HG02943 (cell line): ENCODE measurements around the gene CAAP1.
"Not testable (repeated sequence)": the region's sequence is repeated elsewhere in the genome, so short reads cannot be mapped to it uniquely, and the experiment has no call there.

Source experiments
- ATAC-seq: cut with Tn5 transposase; IDR thresholded peaks from one replicate; pipeline ENCODE4 v1.9.1; 2021; ENCODE audit warnings: mild to moderate bottlenecking, low read depth, moderate library complexity; ENCODE audit not compliant: unreplicated experiment

CAAP1 gene, protein sequence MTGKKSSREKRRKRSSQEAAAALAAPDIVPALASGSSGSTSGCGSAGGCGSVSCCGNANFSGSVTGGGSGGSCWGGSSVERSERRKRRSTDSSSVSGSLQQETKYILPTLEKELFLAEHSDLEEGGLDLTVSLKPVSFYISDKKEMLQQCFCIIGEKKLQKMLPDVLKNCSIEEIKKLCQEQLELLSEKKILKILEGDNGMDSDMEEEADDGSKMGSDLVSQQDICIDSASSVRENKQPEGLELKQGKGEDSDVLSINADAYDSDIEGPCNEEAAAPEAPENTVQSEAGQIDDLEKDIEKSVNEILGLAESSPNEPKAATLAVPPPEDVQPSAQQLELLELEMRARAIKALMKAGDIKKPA

DNA sequence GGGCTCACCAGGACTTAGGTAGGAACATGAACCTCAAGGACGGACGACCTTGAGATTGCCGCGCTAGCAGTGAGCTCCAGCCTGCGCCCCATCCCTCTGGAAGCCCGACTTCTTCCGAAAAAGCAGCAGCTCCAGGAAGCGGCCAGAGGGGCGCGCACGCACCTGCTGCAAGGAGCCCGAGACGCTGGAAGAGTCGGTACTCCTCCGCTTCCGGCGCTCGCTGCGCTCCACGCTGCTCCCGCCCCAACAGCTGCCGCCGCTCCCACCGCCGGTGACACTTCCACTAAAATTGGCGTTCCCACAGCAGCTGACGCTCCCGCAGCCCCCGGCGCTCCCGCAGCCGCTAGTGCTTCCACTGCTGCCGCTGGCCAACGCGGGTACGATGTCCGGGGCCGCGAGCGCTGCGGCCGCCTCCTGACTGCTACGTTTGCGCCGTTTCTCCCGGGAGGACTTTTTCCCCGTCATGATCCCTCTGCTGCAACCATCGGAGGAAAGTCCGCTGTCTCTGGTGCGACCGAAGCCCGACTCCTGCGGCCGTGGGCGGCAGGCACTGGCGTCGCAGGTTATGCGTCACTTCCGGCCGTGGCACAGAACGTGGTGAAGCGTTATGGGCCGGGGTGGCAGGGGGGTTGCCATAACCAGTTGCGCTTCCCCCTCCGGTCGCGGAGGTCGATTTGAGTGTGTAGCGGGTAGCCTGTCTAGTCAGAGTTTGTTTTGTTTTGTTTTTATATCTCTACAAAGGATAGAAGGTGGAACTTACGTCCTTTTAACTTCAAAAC, at the start of gene CAAP1:
TSS of gene CAAP1 (minus strand) at position 552 of the 779 bp plus-strand sequence. CDS start at position 465, 87 bp downstream.
- ATAC-seq, result peak; percentile 95

DNA sequence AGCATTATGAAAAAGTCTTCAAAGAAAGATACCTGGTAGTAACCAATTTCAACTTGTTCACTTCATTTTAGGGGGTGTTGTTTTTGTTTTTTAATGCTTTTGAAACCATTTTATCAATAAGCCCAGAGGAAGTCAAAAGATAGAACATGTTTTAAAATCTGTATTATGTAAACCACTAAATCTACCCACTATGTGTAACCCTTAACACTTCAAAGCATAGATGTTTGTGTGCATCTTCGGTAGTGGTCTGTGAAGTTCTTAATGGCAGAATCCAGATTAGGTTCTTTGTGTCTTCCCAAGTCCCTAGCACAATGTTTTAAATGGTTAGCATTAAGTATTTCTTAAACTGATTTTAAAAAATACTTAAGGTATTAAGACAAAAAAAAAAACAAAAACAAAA, 48.2 kb upstream of the CAAP1 start:
- no peak for ATAC-seq

DNA sequence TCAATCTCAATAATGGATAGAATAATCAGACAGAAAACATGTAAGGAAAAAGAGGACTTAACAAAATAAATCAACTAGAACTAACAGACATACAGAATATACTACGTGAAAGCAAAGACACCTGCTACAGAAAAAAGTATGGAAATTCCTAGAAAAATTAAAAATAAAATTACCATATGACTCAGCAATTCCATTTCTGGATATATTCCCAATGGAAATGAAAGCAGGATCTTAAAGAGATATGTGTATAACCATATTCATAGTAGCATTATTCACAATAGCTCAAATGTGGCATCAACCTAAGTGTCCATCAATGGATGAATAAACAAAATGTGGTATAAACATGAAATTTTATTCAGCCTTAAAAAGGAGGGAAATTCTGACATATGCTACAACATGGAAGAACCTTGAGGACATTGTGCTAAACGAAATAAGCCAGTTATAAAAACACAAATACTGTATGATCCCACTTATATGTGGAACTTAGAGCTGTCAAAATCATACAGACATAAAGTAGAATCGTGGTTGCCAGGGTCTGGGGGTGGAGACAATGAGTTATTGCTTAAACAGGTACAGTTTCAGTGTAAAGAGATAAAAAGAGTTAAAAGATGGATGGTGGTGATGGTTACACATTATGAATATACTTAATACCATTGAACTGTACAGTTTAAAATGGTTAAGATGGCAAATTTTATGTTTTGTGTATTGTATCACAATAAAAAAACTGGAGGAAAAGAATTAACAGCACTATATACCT, 47.5 kb upstream of the CAAP1 start:
- ATAC-seq, result no peak

DNA sequence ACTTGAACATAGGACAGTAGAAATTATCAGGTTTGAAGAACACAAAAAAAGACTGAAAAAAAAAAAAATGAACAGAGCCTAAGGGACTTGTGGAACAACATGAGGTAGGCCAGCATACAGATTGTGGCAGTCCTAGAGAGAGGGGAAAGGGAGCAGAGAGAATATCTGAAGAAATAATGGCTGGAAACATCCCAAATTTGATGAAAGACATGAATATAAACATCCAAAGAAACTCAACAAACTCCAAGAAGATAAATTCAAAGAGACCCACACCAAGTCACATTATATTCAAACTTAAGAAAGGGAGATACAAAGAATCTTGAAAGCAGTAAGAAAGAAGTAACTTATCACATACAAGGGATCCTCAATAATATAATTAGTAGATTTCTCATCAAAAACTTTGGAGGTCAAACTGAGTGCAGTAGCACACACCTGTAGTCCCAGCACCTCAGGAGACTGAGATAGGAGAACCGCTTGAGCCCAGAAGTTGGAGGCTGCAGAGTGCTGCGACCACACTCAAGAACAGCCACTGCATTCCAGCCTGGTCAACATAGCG, 45.3 kb upstream of the CAAP1 start:
- ATAC-seq, result no peak

DNA sequence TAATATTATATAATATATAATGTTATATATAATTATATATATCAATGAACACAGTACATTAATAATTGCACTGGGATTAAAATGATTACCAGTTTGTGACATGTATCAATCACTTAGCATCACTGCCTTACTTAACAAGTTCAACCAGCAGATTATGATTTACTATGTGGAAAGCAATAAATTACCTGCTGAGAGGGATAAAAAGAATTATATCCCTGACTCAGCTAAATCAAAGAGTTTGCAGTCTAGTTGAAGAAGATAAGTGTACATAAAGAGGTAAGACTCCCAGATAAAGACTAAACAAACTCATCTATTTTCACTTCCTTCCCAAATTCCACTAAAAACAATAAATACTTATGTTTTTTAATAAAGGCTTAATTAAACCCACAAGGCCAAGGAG, 43.2 kb upstream of the CAAP1 start:
- ATAC-seq, result no peak

DNA sequence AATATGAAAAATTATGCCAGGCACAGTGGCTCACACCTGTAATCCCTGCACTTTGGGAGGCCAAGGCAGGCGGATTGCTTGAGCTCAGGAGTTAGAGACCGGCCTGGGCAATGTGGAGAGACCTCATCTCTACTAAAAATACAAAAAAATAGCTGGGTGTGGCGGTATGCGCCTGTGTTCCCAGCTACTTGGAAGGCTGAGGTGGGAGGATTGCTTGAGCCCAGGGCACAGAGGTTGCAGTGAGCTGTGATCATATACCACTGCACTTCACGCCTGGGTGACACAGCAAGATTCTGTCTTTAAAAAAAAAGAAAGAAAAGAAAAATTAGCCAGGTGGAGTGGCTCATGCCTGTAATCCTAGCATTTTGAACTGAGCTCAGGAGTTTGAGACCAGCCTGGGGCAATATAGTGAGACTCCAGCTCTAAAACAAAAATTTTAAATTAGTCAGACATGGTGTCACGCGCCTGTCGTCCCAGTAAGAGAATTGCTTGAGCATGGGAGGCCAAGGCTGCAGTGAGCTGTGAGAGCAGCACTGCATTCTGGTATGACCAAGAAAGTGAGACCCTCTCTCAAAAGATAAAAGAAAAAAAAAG, 36.4 kb upstream of the CAAP1 start:
- no peak for ATAC-seq

DNA sequence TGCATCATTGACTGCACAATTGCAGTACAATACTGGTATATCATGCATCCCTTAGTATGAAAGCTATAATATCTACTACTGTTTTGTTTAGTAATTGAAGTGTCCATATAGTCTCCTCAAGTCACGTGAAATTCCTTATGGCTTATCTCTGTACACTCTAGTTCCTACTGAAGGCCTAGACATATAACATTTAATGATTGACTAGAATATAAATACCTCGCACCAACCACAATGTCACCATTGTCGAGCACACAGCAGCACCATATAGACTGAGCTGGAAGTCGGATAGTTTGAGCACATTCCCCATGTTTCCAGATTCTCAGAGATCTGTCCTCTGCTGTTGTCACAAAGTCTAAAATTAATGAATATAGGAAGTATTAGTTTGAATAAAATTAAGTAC, 33.0 kb upstream of the CAAP1 start:
- no peak for ATAC-seq

DNA sequence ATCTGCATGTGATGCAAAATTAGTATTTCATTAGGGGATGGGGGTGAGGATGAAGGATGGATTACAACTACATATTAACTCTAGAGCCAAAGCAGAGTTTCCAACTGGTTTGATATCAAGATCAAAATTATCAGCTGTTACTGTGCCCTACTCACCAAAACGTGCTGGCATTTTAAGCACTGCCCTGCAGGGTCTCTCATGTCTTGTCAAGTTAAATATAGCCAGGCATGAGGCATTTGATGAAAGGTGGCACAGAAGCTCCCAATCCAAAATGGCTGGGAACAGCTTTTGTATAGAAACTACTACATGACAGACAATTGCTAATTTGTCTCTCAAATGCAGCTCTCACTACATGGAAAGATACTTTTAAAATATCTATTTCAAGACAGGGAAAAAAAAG, 27.1 kb upstream of the CAAP1 start:
- no peak for ATAC-seq

DNA sequence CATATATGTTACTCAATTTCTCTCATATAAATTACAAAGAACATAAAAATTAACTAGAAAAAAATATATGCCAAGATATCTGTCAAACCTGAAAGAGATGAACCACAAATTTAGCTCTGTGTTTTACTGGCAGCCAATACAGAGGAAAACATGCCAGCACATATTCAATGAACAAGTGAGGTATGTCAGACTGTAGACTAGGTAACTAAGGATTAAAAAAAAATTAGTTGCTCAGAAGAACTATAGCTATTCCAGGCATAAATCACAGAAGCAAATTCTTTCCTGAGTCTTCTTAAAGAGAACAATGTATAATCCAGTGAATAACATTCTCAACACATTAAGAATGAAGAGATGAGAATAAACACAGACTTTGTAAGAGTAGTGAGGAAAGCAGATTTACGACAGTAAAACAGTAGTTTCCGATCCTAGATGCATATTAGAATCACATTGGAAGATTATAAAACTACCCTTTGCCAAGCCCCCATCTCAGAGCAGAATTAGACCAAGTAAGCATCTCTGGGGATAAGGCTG, 20.6 kb upstream of the CAAP1 start:
- no peak for ATAC-seq

DNA sequence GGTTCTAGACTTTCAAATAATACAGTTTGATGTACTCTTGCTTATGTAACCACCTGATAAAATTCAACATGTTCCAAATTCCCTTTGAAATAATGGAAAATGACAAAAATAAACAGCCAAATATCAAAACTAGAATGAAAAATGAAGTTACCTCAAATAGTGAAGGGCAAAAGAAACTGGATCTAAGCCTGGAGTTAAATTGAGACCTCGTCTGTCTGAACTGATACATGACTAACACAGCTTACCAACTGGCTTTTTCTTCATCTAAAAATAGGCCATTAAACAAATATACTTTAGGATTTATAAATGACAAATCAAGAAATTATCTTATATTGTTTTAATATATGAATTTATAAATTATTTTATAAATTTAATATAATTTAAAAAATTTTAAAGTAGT, 12.1 kb upstream of the CAAP1 start:
- ATAC-seq, result no peak

DNA sequence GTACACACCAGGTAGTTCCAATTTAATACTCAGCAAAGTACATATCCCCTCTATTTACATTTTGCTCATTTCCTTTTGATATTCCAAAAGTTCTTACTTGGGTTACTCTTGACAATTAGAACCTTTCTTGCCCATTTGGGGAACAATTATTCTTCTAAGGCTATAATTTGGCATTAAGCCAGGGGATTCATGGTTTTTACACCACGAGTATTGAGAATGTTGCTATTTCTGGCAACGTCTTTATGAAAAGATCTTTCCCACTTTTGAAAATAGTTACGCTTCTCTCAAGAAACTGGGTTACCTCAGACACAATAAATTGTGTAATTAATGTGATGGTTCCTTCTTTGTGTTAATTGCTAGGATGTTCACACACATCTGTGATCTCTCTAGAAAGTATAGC, 11.5 kb upstream of the CAAP1 start:
- ATAC-seq, result no peak

DNA sequence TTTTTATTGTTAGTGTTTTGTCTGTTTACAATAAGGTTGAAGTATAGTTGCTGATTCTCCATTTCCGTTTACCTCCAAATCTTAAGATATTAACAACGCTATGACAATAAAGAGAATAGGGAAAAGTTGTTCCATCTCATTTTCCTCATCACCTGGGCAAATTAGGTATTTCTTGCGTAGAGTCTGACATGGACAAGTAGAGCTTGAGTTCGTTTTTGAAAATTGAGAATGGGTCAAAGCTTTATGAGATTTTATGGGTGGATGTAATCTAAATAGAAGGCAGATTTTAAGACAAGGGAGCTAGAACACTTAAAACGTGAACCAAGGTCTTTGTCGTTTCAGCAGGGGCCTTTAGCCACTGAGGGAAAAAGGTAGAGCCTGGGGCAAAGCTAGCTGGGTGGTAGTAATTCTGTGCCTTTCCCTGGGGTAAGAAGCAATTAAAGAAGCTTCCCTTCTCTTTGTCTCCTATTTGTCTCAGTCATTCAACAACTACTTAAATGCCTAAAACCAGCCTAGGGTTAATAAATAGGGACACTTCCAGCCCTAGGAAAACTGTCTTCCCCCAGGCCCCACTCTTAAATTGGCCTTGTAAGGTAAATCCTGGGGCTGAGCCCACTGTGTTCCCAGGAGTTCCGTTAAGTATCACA, 551 bp upstream of the CAAP1 start:
- no peak for ATAC-seq

DNA sequence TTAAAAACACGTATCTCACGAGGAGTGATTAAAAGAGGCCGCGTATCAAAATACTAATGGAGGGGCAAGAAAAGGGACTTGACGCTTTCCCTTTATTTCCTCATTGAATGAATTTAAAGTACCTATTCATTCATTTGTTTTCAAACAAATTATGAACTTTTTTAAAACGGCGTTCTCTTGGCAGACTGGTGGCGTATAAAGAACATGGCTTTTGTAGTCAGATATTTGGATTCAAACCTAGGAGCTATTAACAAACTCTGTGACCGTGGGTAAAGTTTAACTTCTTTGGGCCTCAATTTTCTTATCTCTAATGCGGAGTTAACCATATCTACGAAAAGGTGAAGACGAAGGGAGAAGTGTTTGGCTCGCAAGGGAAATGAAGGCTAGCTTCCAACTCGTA, 876 bp downstream of the CAAP1 start:
- ATAC-seq, result no peak

DNA sequence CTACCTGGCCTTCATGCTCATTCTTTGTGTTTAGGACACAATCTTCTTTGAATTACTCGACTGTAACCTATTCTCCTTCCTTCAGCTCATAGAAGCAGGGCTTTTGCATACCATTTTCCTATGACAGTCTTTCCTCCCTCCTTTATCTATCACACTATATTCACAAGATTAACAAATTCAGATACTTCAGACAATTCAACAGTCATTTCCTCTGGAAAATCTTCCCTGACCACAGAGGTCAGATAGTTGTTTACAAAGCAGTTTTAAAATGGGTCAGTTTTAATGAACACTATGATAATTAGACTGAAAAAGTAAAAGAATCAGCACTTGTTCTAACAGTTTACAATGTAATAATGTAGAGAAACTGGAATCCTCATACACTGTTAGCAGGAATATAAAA, 4.3 kb downstream of the CAAP1 start:
- ATAC-seq, result no peak

DNA sequence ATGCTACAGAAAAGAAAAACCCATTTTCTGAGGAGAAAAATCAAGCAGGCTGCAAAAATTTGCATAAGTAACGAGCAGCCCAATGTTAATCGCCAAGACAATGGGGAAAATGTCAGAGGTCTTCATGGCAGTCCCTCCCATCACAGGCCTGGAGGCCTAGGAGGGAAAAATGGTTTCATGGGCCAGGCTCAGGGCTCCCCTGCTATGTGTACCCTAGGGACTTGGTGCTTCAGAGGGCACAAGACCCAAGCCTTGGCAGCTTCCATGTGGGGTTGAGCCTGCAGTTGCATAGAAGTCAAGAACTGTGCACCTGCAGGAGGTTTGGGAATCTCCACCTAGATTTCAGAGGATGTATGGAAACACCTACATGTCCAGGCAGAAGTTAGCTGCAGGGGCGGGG, 10.4 kb downstream of the CAAP1 start:
- no peak for ATAC-seq

DNA sequence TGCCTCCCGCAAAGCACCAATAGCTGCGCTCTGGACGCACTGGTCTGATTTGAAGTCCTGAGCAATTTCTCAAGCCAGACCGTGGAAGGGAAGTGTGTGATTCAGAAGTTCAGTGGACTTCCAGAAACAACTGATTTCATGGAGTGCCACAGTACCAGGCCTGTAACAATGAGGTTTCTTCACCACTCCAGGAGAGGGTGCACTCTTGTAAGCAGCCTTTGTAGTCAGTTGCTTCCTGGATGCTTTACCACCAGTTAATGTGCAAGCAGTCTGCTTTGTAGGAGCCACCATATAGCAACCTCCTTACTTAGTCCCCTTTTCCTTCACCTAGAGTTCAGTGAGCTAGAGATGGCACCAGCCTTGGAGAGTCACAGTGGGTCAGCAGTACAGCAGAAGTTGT, 12.3 kb downstream of the CAAP1 start:
- no peak for ATAC-seq

DNA sequence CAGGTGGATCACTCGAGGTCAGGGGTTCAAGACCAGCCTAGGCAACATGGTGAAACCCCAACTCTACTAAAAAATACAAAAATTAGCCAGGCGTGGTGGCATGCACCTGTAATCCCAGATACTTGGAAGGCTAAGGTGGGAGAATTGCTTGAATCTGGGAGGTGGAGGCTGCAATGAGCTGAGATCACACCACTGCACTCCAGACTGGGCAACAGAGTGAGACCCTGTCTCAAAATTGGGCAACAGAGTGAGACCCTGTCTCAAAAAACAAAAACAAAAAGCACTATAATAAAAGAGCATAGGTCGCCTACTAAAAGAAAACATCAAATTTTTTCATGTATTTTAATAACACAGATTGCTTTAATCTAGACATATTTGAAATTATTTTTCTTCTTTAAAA, 17.4 kb downstream of the CAAP1 start:
- ATAC-seq, result not testable (repeated sequence)

DNA sequence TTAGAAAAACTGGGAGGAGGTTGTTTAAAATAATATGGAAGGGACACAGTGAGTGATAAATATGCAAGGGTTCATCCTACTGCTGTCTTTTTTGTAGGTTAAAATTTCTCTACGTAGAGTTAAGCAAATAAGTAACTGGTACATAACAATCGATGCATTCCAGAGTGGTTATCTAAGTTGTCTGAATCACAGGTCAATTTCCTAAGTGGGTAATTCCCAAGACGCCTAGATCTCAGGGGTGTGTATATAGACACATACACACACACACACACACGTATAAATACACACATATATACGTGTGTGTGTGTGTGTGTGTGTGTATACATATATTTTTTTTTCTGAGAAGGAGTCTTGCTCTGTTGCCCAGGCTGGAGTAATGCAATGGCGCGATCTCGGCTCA, 22.3 kb downstream of the CAAP1 start:
- ATAC-seq, result no peak

DNA sequence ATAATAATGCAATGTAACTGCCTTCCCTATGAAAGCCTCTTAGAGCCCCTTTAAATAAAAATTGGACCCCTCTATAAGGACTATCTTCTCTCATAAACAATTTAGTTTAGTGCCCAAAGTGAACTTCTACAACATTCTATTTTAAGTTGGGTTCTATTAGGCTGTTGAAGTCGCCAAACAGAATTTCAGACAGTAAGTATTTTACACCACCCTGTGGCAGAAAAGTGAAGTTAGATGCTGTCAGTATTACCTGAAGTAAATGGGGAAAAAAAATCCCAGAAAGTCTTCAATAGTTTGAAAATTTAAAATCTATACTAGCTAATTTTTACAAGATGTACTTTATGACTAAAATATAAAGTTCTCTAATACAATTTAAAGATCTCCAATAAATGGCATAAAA, 29.5 kb downstream of the CAAP1 start:
- no peak for ATAC-seq
